Measurements from ENCODE around the gene GALM. TPM values are rescaled to one million over a fixed set of nuclear protein-coding genes. Genes with fewer than 3 reads are reported as not detected.

Gene GALM
- total RNA-seq, 3 donors from 2014 or later (not counting 1 experiment from before 2014, with no cell fraction given), result 4.0 to 12.4 (median 11.0) TPM

- Mint-ChIP-seq H3K4me3 (peak overlapping the region; percentile 86), H3K27ac (peak overlapping the region; percentile 100), H3K36me3 (peaks cover 44% of the 10 kb centered on the region), H3K27me3 (ENCODE audit: low read depth in 2 of 2) (peaks cover 0 to 4% of the 10 kb centered on the region in 2 donors), H3K4me1 (peaks cover 65 to 69% of the 10 kb centered on the region in 2 donors), H3K9me3 (no peaks in the 10 kb centered on the region)
- WGBS (ENCODE audit: insufficient coverage), result 57% methylated on average over 24 of the region's 26 CpGs
- H3K9me3 ChIP-seq (ENCODE audit: control insufficient read depth, insufficient read depth, low read length), result no peaks in the 10 kb centered on the region
- no peak overlapping the region for H3K27ac ChIP-seq (ENCODE audit: low read length)
- ATAC-seq (no peak), DNase-seq (peak in 1 of 2 donors; percentile 55)
- TF ChIP-seq CTCF (IDR thresholded peaks at IDR 0.05), result no peak
- H3K36me3 ChIP-seq (ENCODE audit: control insufficient read depth, insufficient read depth, low read length), result peaks cover 52% of the 10 kb centered on the region
- H3K27me3 ChIP-seq (ENCODE audit: control insufficient read depth, insufficient read depth, low read length), result no peaks in the 10 kb centered on the region
- peaks cover 31% of the 10 kb centered on the region for H3K4me1 ChIP-seq (ENCODE audit: control insufficient read depth, insufficient read depth, low read length)
- peak overlapping the region; percentile 92 for H3K4me3 ChIP-seq (ENCODE audit: low read length)
- intact Hi-C loops (cut with micrococcal nuclease), result no loop called here
Observed at GRCh38 chr2:38748943-38749804, 83.3 kb downstream of the GALM start.

GRCh38 chr2:38750011-38750890 is 84.3 kb downstream of the GALM start:
- TF ChIP-seq CTCF (IDR thresholded peaks at IDR 0.05), result no peak
- no peaks in the 10 kb centered on the region for H3K9me3 ChIP-seq (ENCODE audit: control insufficient read depth, insufficient read depth, low read length)
- H3K4me3 ChIP-seq (ENCODE audit: low read length), result peak overlapping the region; percentile 92
- H3K4me1 Mint-ChIP-seq, result peaks cover 60 to 61% of the 10 kb centered on the region in 2 donors
- H3K27ac Mint-ChIP-seq, result peak overlapping the region; percentile 100
- ATAC-seq (peak; percentile 27 to 40 (median 29)), DNase-seq (peak; percentile 40 to 68)
- H3K27me3 ChIP-seq (ENCODE audit: control insufficient read depth, insufficient read depth, low read length), result no peaks in the 10 kb centered on the region
- H3K27me3 Mint-ChIP-seq (ENCODE audit: low read depth in 2 of 2), result peaks cover 0 to 4% of the 10 kb centered on the region in 2 donors
- H3K36me3 ChIP-seq (ENCODE audit: control insufficient read depth, insufficient read depth, low read length), result peaks cover 43% of the 10 kb centered on the region
- peaks cover 35% of the 10 kb centered on the region for H3K4me1 ChIP-seq (ENCODE audit: control insufficient read depth, insufficient read depth, low read length)
- peaks cover 44% of the 10 kb centered on the region for H3K36me3 Mint-ChIP-seq
- H3K4me3 Mint-ChIP-seq, result peak overlapping the region; percentile 100
- H3K9me3 Mint-ChIP-seq, result no peaks in the 10 kb centered on the region
- intact Hi-C loops (cut with micrococcal nuclease), result loop anchor here (1.0 to 10.0 kb wide), 3 partner anchors 147 to 375 kb away; partner anchors contain the start of genes ATL2 and SOS1
- under 1% methylated on average over 59 of the region's 59 CpGs for WGBS (ENCODE audit: insufficient coverage)
- H3K27ac ChIP-seq (ENCODE audit: low read length), result peak overlapping the region; percentile 99

GRCh38 chr2:38750891-38751595 is 85.1 kb downstream of the GALM start, which contains the start of gene SRSF7:
Gene SRSF7, minus strand, starts transcription at chr2:38751361. Its CDS starts 105 bp downstream, at chr2:38751256.
- H3K36me3 ChIP-seq (ENCODE audit: control insufficient read depth, insufficient read depth, low read length), result peaks cover 35% of the 10 kb centered on the region
- H3K27me3 ChIP-seq (ENCODE audit: control insufficient read depth, insufficient read depth, low read length), result no peaks in the 10 kb centered on the region
- Mint-ChIP-seq H3K27me3 (ENCODE audit: low read depth in 2 of 2) (peaks cover 0 to 4% of the 10 kb centered on the region in 2 donors), H3K27ac (peak within 1 kb of the TSS; percentile 100), H3K36me3 (peaks cover 38% of the 10 kb centered on the region), H3K4me1 (peaks cover 53 to 54% of the 10 kb centered on the region in 2 donors), H3K4me3 (peak within 1 kb of the TSS; percentile 100), H3K9me3 (no peaks in the 10 kb centered on the region)
- intact Hi-C loops (cut with micrococcal nuclease), result loop anchor here (1.0 to 10.0 kb wide), 4 partner anchors 27 to 374 kb away; partner anchors contain the start of genes ATL2, GEMIN6 and SOS1
- peak within 1 kb of the TSS; percentile 99 for H3K27ac ChIP-seq (ENCODE audit: low read length)
- under 1% methylated on average over 68 of the region's 68 CpGs for WGBS (ENCODE audit: insufficient coverage)
- peaks cover 33% of the 10 kb centered on the region for H3K4me1 ChIP-seq (ENCODE audit: control insufficient read depth, insufficient read depth, low read length)
- DNase-seq (peak; percentile 98 to 99), ATAC-seq (peak; percentile 74 to 90 (median 82))
- TF ChIP-seq CTCF (IDR thresholded peaks at IDR 0.05), result no peak
- peak within 1 kb of the TSS; percentile 92 for H3K4me3 ChIP-seq (ENCODE audit: low read length)
- H3K9me3 ChIP-seq (ENCODE audit: control insufficient read depth, insufficient read depth, low read length), result no peaks in the 10 kb centered on the region
